Neutrophil (primary cell): ENCODE data around the gene BGN.

Experiments used
- H3K27ac ChIP-seq: fragments of 200-600 bp; sonication (generic); 2 replicates; pipeline ENCODE4 v1.5.1; 2016; ENCODE audit warnings: mild to moderate bottlenecking, moderate library complexity
- H3K27me3 ChIP-seq: fragments of 200-600 bp; sonication (generic); 2 replicates; pipeline ENCODE4 v1.6.0; 2016; ENCODE audit warnings: mild to moderate bottlenecking
- H3K36me3 ChIP-seq: fragments of 200-600 bp; sonication (generic); 2 replicates; pipeline ENCODE4 v1.5.1; 2017
- H3K4me1 ChIP-seq, 2 experiments: fragments of 200-600 bp in 1 of 2; sonication (generic) in 1 of 2; 1 replicate in 1 of 2; 2 replicates in 1 of 2; pipeline versions ENCODE4 v1.5.1 to v1.6.1; 2013 to 2016; ENCODE audit warnings: low read depth in 1 of 2, low read length in 1 of 2, mild to moderate bottlenecking in 1 of 2, moderate library complexity in 1 of 2; ENCODE audit not compliant: control insufficient read depth in 1 of 2, insufficient read depth in 1 of 2
- H3K4me3 ChIP-seq, 2 experiments: fragments of 200-600 bp in 1 of 2; sonication (generic) in 1 of 2; 1 replicate in 1 of 2; 2 replicates in 1 of 2; pipeline ENCODE4 v1.5.1; 2013 to 2016; ENCODE audit warnings: low read depth in 1 of 2, low read length in 1 of 2, mild to moderate bottlenecking in 1 of 2, moderate library complexity in 1 of 2
- H3K9me3 ChIP-seq: fragments of 200-600 bp; sonication (generic); 2 replicates; pipeline ENCODE4 v1.5.1; 2016
- CTCF ChIP-seq: fragments of 200-600 bp; sonication (generic); IDR thresholded peaks from 2 replicates; pipeline ENCODE4 v1.5.1; 2016; ENCODE audit warnings: antibody characterized with exemption

Gene BGN

GRCh38 chrX:153463031-153463430, 31.7 kb upstream of the BGN start:
- TF ChIP-seq CTCF, result no peak
- Histone ChIP-seq H3K4me1 (no peaks in the 10 kb centered on the region), H3K36me3 (no peaks in the 10 kb centered on the region), H3K4me3 (no peak overlapping the region), H3K9me3 (no peaks in the 10 kb centered on the region), H3K27ac (no peak overlapping the region), H3K27me3 (no peaks in the 10 kb centered on the region)

GRCh38 chrX:153463556-153463955, 31.2 kb upstream of the BGN start:
- no peak for TF ChIP-seq CTCF
- no peaks in the 10 kb centered on the region for H3K27me3 ChIP-seq
- H3K36me3 ChIP-seq, result no peaks in the 10 kb centered on the region
- H3K4me3 ChIP-seq, result no peak overlapping the region
- no peak overlapping the region for H3K27ac ChIP-seq
- no peaks in the 10 kb centered on the region for H3K9me3 ChIP-seq
- no peaks in the 10 kb centered on the region for H3K4me1 ChIP-seq

- Histone ChIP-seq H3K9me3 (no peaks in the 10 kb centered on the region), H3K27ac (no peak overlapping the region), H3K36me3 (no peaks in the 10 kb centered on the region), H3K4me1 (no peaks in the 10 kb centered on the region), H3K4me3 (no peak overlapping the region), H3K27me3 (no peaks in the 10 kb centered on the region)
- no peak for TF ChIP-seq CTCF
These were observed 30.7 kb upstream of the BGN start for GRCh38 chrX:153464116-153464515.

GRCh38 chrX:153465691-153466380, 28.9 kb upstream of the BGN start:
- no peaks in the 10 kb centered on the region for H3K9me3 ChIP-seq
- peaks cover 6 to 9% of the 10 kb centered on the region in 2 experiments for H3K4me1 ChIP-seq
- no peaks in the 10 kb centered on the region for H3K27me3 ChIP-seq
- TF ChIP-seq CTCF, result no peak
- H3K27ac ChIP-seq, result no peak overlapping the region
- H3K36me3 ChIP-seq, result no peaks in the 10 kb centered on the region
- no peak overlapping the region for H3K4me3 ChIP-seq

- no peak overlapping the region for H3K27ac ChIP-seq
- no peak overlapping the region for H3K4me3 ChIP-seq
- H3K36me3 ChIP-seq, result no peaks in the 10 kb centered on the region
- no peaks in the 10 kb centered on the region for H3K27me3 ChIP-seq
- no peaks in the 10 kb centered on the region for H3K9me3 ChIP-seq
- H3K4me1 ChIP-seq, result peaks cover 6 to 15% of the 10 kb centered on the region in 2 experiments
- no peak for TF ChIP-seq CTCF
These were observed 26.7 kb upstream of the BGN start for GRCh38 chrX:153468008-153468580.
